Stimulated activated CD4-positive, alpha-beta T cell treated with anti-CD3 and anti-CD28 coated beads, Interleukin-15, amount 100 ng/mL, for 1 hour (primary cell): Measurements from ENCODE around the gene GABRG3.

ENCODE experiments used
- DNase-seq, 2 donors: peaks; one replicate each; pipeline ENCODE4 v3.0.0-alpha.2; 2020; ENCODE audit warnings: low read depth in 1 of 2, low spot score in 1 of 2

The GABRG3 gene

GRCh38 chr15:27491666-27492621 lies 521.0 kb downstream of the GABRG3 start:
- DNase-seq = no peak

DNA sequence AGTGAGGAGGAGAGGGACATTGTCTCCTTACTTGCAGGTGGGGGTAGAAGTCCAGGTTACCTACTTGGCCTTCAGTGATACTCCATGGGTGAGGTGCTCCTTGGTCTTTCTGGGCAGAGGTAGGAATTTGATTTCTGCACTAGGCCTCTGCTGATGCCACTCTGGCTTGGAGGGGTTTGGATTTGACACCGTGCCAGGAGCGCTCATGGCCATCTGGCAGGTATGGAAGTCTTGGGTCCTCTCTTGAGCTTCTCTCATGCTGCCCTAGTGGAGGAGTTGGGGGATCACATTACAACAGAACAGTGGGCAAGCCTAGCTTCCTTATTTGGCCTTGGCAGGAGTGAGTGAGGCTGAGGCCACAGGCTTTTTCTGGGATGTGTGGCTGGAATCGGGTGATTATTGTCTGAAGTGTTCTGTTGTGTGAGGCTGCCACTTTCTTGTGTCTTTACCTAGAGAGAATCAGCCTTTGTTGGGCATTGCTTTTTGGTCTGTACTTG lies 525.0 kb downstream of the GABRG3 start:
- DNase-seq = no peak

- DNase-seq = no peak
Measured at GRCh38 chr15:27498700-27499099, 527.7 kb downstream of the GABRG3 start.

- no peak for DNase-seq
Measured at GRCh38 chr15:27499191-27499590, 528.2 kb downstream of the GABRG3 start.

- no peak for DNase-seq
Measured at GRCh38 chr15:27499719-27500118, 528.7 kb downstream of the GABRG3 start.

DNA sequence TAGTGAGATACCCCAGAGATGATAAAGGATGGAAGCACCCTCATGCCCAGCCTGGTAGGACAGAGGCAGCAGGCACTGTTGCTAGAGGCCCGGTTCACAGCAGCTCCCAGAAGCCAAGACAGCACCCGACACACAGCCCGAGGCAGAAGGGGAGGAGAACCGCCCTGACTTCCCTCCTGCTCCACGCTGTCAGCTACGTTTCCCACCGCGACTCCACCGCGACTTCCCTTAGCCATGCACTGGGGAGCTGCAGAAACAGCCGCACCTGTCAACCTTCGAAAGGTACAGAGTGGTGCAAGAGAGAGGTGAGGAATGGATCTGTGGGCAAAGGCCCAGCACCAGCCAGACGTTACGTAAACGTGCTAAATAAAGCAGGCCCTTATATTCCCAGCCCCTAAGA lies 529.2 kb downstream of the GABRG3 start:
- no peak for DNase-seq

DNA sequence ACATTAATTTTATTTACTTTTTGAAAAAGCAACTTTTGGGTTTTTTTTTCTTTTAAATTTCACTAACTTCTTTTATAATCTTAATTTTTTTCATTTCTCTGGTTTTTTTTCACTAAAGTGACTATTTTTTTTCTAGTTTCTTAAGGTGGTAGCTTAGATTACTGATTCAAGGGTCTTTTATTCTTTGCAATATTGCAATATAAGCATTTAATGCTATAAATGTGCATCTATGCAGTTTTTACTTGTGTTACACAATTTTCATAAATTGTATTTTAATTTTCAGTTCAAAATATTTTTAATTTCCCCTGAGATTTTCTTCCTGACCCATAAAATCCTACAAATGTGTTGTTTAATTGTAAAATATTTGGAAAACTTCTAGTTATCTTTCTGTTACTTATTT lies 535.8 kb downstream of the GABRG3 start:
- no peak for DNase-seq

DNA sequence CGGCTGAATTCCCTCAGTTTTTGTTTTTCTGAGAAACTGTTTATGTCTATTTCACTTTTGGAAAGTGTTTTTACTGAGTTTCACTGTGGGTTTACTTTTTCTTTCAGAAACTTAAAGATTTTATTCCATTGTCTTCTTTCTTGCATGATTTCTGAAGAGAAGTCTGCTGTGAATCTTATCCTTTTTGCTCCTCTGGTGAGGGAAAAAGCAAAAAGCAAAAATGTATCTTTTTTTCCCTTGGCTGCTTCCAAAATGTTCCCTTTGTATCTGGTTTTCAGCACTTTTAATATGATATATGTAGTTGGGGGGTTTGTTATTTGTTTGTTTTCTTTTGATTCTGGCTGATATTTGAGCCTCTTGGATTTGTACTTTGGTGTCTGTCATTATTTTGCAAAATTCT lies 538.0 kb downstream of the GABRG3 start:
- DNase-seq = no peak

- DNase-seq = no peak
Measured at GRCh38 chr15:27512281-27513001, 541.5 kb downstream of the GABRG3 start.

DNA sequence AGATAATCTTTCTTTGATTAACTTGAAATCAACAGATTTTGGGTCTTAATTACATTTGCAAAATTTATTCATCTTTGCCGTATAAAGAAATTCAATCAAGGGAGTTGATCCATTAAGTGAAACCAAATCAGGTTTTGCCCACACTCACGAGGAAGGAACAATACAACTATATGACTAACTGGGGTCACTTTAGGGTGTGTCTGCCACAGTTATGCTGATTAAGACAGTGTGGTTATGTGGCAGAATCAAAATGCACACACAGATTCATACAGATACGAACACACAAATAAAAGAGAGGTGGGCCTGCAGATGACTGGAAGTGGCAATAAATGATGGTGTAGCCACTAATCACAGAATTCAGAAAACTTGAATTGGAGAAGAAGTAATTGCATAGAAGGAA lies 543.5 kb downstream of the GABRG3 start:
- no peak for DNase-seq

DNA sequence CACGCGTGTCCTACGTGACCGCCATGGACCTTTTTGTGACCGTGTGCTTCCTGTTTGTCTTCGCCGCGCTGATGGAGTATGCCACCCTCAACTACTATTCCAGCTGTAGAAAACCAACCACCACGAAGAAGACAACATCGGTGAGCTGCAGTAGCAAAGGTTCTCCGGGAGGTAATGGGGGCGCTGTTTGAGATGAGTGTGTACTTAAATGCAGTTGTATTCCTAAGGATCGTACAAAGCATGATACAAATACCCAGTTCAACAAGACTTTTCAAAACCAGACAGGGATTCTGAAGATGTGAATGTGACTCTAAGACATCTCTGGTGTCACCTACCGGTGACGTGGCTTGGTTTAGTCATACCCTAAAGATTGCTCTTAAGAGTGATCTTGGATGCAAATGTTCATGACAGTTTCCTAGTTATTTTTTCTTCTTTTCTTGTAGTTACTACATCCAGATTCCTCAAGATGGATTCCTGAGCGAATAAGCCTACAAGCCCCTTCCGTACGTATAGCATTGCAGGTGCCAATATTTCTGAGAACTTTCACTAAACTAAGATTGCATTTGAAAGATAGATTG lies 556.6 kb downstream of the GABRG3 start:
- no peak for DNase-seq

DNA sequence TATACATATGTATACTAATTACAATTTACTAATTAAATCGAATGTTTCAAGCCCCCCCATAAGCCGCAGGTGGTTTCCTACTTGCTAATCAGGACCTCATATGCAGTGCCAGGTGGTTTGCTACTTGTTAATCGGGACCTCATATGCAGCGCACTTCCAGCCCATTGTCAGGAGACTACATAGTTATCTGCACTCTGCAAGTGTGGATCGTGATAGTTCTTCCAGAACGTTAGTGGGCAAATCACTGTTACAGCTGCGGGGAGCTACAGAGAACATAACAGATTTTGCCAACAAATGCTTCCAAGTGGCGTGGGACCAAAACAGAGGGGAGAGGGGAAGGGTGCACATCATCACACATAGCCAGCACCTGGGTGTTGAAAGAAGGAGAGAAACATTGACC lies 558.4 kb downstream of the GABRG3 start:
- DNase-seq = no peak

DNA sequence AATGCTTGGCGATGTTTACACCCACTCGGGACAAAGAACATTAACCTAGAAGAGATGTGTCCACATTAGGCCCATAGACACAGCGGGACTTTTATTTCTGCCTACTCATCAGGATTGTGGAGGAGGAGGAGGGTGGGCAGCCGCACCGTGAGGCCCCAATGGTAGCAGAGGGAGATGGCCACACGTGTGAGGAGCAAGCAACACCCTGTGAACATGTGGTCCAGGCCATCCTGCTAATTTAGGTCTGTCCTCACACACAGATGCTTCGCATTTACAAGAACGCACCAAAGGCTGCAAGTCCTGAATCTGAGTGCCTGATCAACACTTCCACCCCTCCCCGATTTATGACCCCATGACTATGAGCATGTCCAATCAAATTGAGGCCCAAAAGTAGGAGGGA lies 560.0 kb downstream of the GABRG3 start:
- no peak for DNase-seq

DNA sequence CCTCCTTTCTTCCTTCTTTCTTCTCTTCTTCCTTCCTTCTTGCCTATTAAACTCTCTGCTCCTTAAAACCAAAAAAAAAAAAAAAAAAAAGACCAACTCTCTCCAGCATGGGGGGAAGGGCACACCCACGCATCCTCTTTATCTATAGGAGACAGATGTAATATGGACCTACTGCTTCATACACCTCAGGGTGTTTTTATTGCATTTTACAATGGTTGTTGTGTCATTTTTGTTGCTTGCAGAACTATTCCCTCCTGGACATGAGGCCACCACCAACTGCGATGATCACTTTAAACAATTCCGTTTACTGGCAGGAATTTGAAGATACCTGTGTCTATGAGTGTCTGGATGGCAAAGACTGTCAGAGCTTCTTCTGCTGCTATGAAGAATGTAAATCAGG lies 561.4 kb downstream of the GABRG3 start:
- DNase-seq = no peak

GRCh38 chr15:27535445-27536129 lies 564.6 kb downstream of the GABRG3 start:
- DNase-seq = no peak

- no peak for DNase-seq
Measured at GRCh38 chr15:27538325-27538724, 567.3 kb downstream of the GABRG3 start.

DNA sequence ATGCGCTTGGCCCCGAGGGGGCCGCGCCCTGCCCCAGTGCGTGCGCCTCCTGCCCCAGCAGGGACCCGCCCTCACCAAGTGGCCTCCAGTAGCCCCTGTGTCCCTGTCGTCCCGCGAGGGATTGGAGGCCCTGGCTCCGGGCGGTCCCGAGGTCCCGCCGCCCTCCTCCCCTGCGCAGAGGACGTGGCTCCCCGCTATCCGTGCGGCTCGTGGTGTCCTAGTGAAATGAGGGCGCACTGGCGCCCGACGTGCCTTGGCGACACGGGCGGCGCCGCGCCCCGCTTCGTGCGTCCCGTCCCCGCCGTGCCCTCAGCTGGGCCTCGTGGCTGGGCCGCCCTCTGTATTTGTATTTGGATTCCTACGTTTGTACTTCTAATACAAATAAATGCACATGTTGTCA lies 570.6 kb downstream of the GABRG3 start:
- DNase-seq = no peak

GRCh38 chr15:27545494-27546255 lies 574.7 kb downstream of the GABRG3 start:
- DNase-seq = no peak

DNA sequence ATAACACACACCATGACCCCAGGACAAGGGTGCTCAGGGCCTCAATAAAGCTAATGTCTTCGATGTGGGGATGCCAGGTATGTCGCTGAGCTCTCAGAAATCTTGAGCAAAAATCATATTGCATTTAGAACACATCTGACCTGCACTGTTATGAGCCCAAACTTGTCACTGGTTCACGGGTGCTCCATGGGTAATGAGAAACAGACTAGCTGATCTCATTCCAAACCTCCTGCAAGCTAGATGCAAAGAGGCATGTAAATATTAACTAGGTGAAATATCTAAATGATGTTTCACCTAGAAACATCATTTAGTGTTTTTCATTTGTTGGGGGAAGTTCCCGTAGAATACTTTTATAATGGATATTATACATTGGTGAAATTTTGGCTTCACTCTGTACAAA lies 578.8 kb downstream of the GABRG3 start:
- no peak for DNase-seq

DNA sequence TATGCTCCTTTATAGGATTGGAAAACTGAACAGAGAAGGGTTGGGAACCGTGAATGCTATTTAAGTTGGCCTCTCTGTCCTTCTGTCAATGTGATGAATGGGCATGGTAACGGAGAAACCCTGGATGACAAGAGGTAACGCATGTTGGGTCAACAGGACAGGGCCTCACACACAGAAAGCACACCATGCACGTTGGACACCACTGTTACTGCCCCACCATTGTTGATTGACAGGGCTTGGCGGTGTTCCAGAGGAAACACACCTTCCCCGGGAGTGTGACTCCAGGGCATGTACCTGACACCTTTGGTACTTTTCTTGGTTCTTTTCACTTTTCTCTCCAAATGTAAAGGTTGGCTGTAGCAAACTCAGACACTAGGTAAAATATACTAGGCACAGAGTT lies 579.7 kb downstream of the GABRG3 start:
- no peak for DNase-seq

- DNase-seq = no peak
Measured at GRCh38 chr15:27561816-27562215, 590.8 kb downstream of the GABRG3 start.
